Breast epithelium (tissue), 3 donors: ENCODE measurements around the gene ISL2.

Experiments used
- POLR2A ChIP-seq: fragments of 450-650 bp; IDR thresholded peaks from one replicate; pipeline ENCODE4 v1.6.1; 2016; ENCODE audit warnings: antibody characterized with exemption, mild to moderate bottlenecking, moderate library complexity
- POLR2AphosphoS5 ChIP-seq, 3 donors: sonication (generic); formaldehyde crosslinking; IDR thresholded peaks; one replicate each; pipeline ENCODE4 v1.6.1; 2017; ENCODE audit warnings: antibody characterized with exemption in 3 of 3
- TF ChIP-seq, protein P1 (sequence below), 3 donors: fragments of 450-650 bp; IDR thresholded peaks; one replicate each; pipeline ENCODE4 v1.5.1; 2016 to 2017; ENCODE audit warnings: antibody characterized with exemption in 3 of 3, mild to moderate bottlenecking in 3 of 3, moderate library complexity in 3 of 3

DNA sequence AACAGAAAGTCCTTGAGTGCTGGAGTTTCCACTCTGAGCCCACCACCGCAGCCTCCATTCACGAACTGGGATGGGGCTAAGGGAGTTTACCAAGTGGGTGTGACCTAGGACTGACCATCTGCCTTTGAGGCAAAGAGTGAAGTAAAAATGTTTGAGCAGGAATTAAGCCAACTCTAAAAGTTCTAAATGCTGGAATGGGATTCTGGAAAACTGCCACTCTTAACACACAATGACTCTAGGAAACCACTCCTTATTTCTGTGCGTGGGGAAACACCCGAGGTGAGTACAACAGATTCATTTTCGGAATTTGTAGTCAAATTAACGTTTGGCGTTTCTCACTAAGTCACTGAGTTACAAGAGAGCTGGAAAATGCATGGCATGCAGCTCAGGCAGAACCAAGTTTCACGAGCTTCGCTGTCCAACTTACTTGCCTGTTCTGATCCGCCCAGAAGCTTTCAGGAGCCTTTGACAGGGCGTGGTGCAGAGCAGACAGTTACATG lies 31.6 kb downstream of the ISL2 start:
- TF ChIP-seq POLR2A, result no peak
- TF ChIP-seq POLR2AphosphoS5 (IDR thresholded peaks at IDR 0.05), result no peak
- TF ChIP-seq, protein P1, sequence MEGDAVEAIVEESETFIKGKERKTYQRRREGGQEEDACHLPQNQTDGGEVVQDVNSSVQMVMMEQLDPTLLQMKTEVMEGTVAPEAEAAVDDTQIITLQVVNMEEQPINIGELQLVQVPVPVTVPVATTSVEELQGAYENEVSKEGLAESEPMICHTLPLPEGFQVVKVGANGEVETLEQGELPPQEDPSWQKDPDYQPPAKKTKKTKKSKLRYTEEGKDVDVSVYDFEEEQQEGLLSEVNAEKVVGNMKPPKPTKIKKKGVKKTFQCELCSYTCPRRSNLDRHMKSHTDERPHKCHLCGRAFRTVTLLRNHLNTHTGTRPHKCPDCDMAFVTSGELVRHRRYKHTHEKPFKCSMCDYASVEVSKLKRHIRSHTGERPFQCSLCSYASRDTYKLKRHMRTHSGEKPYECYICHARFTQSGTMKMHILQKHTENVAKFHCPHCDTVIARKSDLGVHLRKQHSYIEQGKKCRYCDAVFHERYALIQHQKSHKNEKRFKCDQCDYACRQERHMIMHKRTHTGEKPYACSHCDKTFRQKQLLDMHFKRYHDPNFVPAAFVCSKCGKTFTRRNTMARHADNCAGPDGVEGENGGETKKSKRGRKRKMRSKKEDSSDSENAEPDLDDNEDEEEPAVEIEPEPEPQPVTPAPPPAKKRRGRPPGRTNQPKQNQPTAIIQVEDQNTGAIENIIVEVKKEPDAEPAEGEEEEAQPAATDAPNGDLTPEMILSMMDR (IDR thresholded peaks at IDR 0.05), result no peak
